ENCODE results near the gene TADA3.

TADA3 gene

GRCh38 chr3:9809615-9810432, 17.6 kb upstream of the TADA3 start, which contains the start of gene TTLL3:
Gene TTLL3, plus strand, starts transcription at chr3:9810262. Its CDS starts 400 bp downstream, at chr3:9810662.
- peak; percentile 42 to 50 for DNase-seq

GRCh38 chr3:9809239-9809614, 17.0 kb upstream of the TADA3 start:
- DNase-seq, result no peak

- peak; percentile 57 to 58 for DNase-seq
Observed at GRCh38 chr3:9808345-9809037, 16.2 kb upstream of the TADA3 start.

- DNase-seq, result no peak
Observed at GRCh38 chr3:9807981-9808344, 15.7 kb upstream of the TADA3 start.

GRCh38 chr3:9806688-9807589, 14.7 kb upstream of the TADA3 start:
- no peak for DNase-seq

GRCh38 chr3:9806137-9806536, 13.9 kb upstream of the TADA3 start:
- no peak for DNase-seq

- DNase-seq, result no peak
Observed at GRCh38 chr3:9804996-9805395, 12.7 kb upstream of the TADA3 start.

GRCh38 chr3:9803494-9803893, 11.2 kb upstream of the TADA3 start:
- no peak for DNase-seq

- no peak for DNase-seq
Observed at GRCh38 chr3:9800529-9800928, 8.3 kb upstream of the TADA3 start.

GRCh38 chr3:9797196-9797945, 5.1 kb upstream of the TADA3 start:
- DNase-seq, result no peak

GRCh38 chr3:9795207-9795606, 2.9 kb upstream of the TADA3 start:
- DNase-seq, result peak in 1 of 2 donors; percentile 43

- DNase-seq, result no peak
Observed at GRCh38 chr3:9794400-9794799, 2.1 kb upstream of the TADA3 start.

- DNase-seq, result peak; percentile 43 to 48
Observed at GRCh38 chr3:9793161-9793781, 998 bp upstream of the TADA3 start.

- DNase-seq, result no peak
Observed at GRCh38 chr3:9791790-9792404, 376 bp downstream of the TADA3 start.

- DNase-seq, result no peak
Observed at GRCh38 chr3:9791127-9791526, 1.1 kb downstream of the TADA3 start.

GRCh38 chr3:9787714-9788113, 4.6 kb downstream of the TADA3 start:
- peak in 1 of 2 donors; percentile 30 for DNase-seq

GRCh38 chr3:9786825-9787669, 5.2 kb downstream of the TADA3 start:
- DNase-seq, result peak in 1 of 2 donors; percentile 20

GRCh38 chr3:9786209-9786739, 6.0 kb downstream of the TADA3 start:
- no peak for DNase-seq

- no peak for DNase-seq
Observed at GRCh38 chr3:9785602-9786001, 6.7 kb downstream of the TADA3 start.

GRCh38 chr3:9784965-9785364, 7.3 kb downstream of the TADA3 start:
- no peak for DNase-seq

All from CD4-positive, alpha-beta T cell treated with Interleukin-4 for 1 hour (primary cell).